ENCODE results near the gene FUT6.

FUT6 gene

GRCh38 chr19:5817218-5817617, 22.3 kb downstream of the FUT6 start:
- TF ChIP-seq REST (IDR thresholded peaks at IDR 0.05; ENCODE audit: low read depth): no peak
- no peak for TF ChIP-seq MAX (IDR thresholded peaks at IDR 0.05)
- TF ChIP-seq TCF12 (IDR thresholded peaks at IDR 0.05; ENCODE audit: low read depth): no peak
- TF ChIP-seq ZBTB7A (IDR thresholded peaks at IDR 0.05; ENCODE audit: low read depth): no peak
- no peak for TF ChIP-seq TAF1 (IDR thresholded peaks at IDR 0.05; ENCODE audit: low read depth)
- TF ChIP-seq NFIC (IDR thresholded peaks at IDR 0.05): no peak
- TF ChIP-seq RAD21 (IDR thresholded peaks at IDR 0.05; ENCODE audit: low read depth): no peak
- TF ChIP-seq TEAD4 (IDR thresholded peaks at IDR 0.05): no peak
- TF ChIP-seq CEBPB (IDR thresholded peaks at IDR 0.05): no peak
- no peak for TF ChIP-seq USF1 (IDR thresholded peaks at IDR 0.05)
- TF ChIP-seq EP300 (IDR thresholded peaks at IDR 0.05; ENCODE audit: borderline replicate concordance): no peak
- TF ChIP-seq CREB1 (IDR thresholded peaks at IDR 0.05; ENCODE audit: low read depth): no peak

- TF ChIP-seq TEAD4 (IDR thresholded peaks at IDR 0.05) (no peak), FOXM1 (IDR thresholded peaks at IDR 0.05; ENCODE audit: borderline replicate concordance, low read depth) (no peak), TAF1 (IDR thresholded peaks at IDR 0.05; ENCODE audit: low read depth) (no peak), USF1 (IDR thresholded peaks at IDR 0.05) (no peak), EGR1 (IDR thresholded peaks at IDR 0.05) (no peak), REST (IDR thresholded peaks at IDR 0.05; ENCODE audit: low read depth) (no peak)
Observed at GRCh38 chr19:5814852-5815246, 24.7 kb downstream of the FUT6 start.

- no peak for TF ChIP-seq ZBTB7A (IDR thresholded peaks at IDR 0.05; ENCODE audit: low read depth)
Observed at GRCh38 chr19:5814123-5814851, 25.2 kb downstream of the FUT6 start.

GRCh38 chr19:5811117-5811516, 28.4 kb downstream of the FUT6 start:
- no peak for TF ChIP-seq YY1 (IDR thresholded peaks at IDR 0.05; ENCODE audit: low read depth)
- TF ChIP-seq EP300 (IDR thresholded peaks at IDR 0.05; ENCODE audit: borderline replicate concordance): no peak
- no peak for TF ChIP-seq ZBTB7A (IDR thresholded peaks at IDR 0.05; ENCODE audit: low read depth)
- TF ChIP-seq TCF12 (IDR thresholded peaks at IDR 0.05; ENCODE audit: low read depth): no peak
- TF ChIP-seq TEAD4 (IDR thresholded peaks at IDR 0.05): no peak
- TF ChIP-seq CREB1 (IDR thresholded peaks at IDR 0.05; ENCODE audit: low read depth): no peak
- no peak for TF ChIP-seq MAX (IDR thresholded peaks at IDR 0.05)
- TF ChIP-seq RAD21 (IDR thresholded peaks at IDR 0.05; ENCODE audit: low read depth): no peak

GRCh38 chr19:5809469-5809868, 30.0 kb downstream of the FUT6 start:
- TF ChIP-seq TCF12 (IDR thresholded peaks at IDR 0.05; ENCODE audit: low read depth) (no peak), CREB1 (IDR thresholded peaks at IDR 0.05; ENCODE audit: low read depth) (no peak), USF1 (IDR thresholded peaks at IDR 0.05) (no peak), TEAD4 (IDR thresholded peaks at IDR 0.05) (no peak), EGR1 (IDR thresholded peaks at IDR 0.05) (no peak), RAD21 (IDR thresholded peaks at IDR 0.05; ENCODE audit: low read depth) (no peak), REST (IDR thresholded peaks at IDR 0.05; ENCODE audit: low read depth) (no peak), NFIC (IDR thresholded peaks at IDR 0.05) (no peak), YY1 (IDR thresholded peaks at IDR 0.05; ENCODE audit: low read depth) (no peak), CEBPB (IDR thresholded peaks at IDR 0.05) (no peak), ZBTB7A (IDR thresholded peaks at IDR 0.05; ENCODE audit: low read depth) (no peak), TAF1 (IDR thresholded peaks at IDR 0.05; ENCODE audit: low read depth) (no peak), EP300 (IDR thresholded peaks at IDR 0.05; ENCODE audit: borderline replicate concordance) (no peak), FOXM1 (IDR thresholded peaks at IDR 0.05; ENCODE audit: borderline replicate concordance, low read depth) (no peak), MAX (IDR thresholded peaks at IDR 0.05) (no peak)
